ENCODE measurements around the gene RBBP4.

DNA sequence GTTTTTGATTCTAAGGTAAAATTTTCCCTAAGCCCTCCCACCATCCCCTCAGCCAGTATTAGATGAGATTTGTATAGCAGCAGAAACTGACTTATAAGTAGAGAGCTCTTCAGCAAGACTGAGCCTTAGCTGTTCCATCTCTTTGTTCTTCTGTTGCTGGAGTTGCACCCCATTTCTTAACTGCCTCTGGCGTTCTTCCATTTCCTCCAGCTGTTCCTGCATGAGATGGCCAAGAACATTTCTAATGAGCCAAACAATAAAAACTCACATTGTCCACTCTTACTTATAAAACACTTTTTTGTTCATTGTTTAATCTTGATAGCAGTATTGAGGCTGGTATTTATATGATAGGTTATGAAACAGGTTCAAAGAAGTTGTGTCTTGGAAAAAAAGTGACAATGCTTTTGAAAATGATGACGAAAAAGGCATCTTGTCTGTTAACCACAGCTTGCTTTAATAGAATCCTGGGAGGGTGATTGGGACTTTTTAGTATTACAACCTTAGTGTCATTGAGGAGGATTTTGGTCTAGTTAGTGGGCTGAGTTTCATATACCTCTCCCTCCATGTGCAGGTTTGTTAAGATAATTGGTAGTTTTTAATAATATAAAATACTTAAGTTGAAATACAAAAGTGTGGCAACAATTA, 33.3 kb downstream of the RBBP4 start:
- TF ChIP-seq POLR2A (IDR thresholded peaks at IDR 0.05; ENCODE audit: control extremely low read depth in 1 of 2, low read depth in 2 of 2, low read length in 2 of 2) (no peak), EZH2 (IDR thresholded peaks at IDR 0.05; ENCODE audit: low read depth, low read length, severe bottlenecking) (no peak)
- TF ChIP-seq, protein P1, sequence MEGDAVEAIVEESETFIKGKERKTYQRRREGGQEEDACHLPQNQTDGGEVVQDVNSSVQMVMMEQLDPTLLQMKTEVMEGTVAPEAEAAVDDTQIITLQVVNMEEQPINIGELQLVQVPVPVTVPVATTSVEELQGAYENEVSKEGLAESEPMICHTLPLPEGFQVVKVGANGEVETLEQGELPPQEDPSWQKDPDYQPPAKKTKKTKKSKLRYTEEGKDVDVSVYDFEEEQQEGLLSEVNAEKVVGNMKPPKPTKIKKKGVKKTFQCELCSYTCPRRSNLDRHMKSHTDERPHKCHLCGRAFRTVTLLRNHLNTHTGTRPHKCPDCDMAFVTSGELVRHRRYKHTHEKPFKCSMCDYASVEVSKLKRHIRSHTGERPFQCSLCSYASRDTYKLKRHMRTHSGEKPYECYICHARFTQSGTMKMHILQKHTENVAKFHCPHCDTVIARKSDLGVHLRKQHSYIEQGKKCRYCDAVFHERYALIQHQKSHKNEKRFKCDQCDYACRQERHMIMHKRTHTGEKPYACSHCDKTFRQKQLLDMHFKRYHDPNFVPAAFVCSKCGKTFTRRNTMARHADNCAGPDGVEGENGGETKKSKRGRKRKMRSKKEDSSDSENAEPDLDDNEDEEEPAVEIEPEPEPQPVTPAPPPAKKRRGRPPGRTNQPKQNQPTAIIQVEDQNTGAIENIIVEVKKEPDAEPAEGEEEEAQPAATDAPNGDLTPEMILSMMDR (IDR thresholded peaks at IDR 0.05; ENCODE audit: control extremely low read depth in 1 of 3, insufficient read depth in 1 of 3, low read depth in 1 of 3, low read length in 3 of 3) = no peak
